Measurements from ENCODE around the gene ETF1.

The ETF1 gene

GRCh38 chr5:138564242-138564641 is 21.2 kb upstream of the ETF1 start:
- DNase-seq (ENCODE audit: extremely low read depth, low read depth) = no peak
- H3K4me3 ChIP-seq (replicated peaks; ENCODE audit: low read depth, low read length) = no peak overlapping the region
- no peak for TF ChIP-seq CTCF (IDR thresholded peaks at IDR 0.05; ENCODE audit: low read depth, low read length, missing control alignments)

- no peak overlapping the region for H3K4me3 ChIP-seq (replicated peaks; ENCODE audit: low read depth, low read length)
- TF ChIP-seq CTCF (IDR thresholded peaks at IDR 0.05; ENCODE audit: low read depth, low read length, missing control alignments) = no peak
- no peak for DNase-seq (ENCODE audit: extremely low read depth, low read depth)
Measured at GRCh38 chr5:138563340-138564118, 20.5 kb upstream of the ETF1 start.

- no peak for DNase-seq (ENCODE audit: extremely low read depth, low read depth)
- no peak overlapping the region for H3K4me3 ChIP-seq (replicated peaks; ENCODE audit: low read depth, low read length)
- no peak for TF ChIP-seq CTCF (IDR thresholded peaks at IDR 0.05; ENCODE audit: low read depth, low read length, missing control alignments)
Measured at GRCh38 chr5:138560971-138561370, 17.9 kb upstream of the ETF1 start.

GRCh38 chr5:138559937-138560336 is 16.9 kb upstream of the ETF1 start:
- no peak for DNase-seq (ENCODE audit: extremely low read depth, low read depth)
- no peak overlapping the region for H3K4me3 ChIP-seq (replicated peaks; ENCODE audit: low read depth, low read length)
- TF ChIP-seq CTCF (IDR thresholded peaks at IDR 0.05; ENCODE audit: low read depth, low read length, missing control alignments) = no peak

DNA sequence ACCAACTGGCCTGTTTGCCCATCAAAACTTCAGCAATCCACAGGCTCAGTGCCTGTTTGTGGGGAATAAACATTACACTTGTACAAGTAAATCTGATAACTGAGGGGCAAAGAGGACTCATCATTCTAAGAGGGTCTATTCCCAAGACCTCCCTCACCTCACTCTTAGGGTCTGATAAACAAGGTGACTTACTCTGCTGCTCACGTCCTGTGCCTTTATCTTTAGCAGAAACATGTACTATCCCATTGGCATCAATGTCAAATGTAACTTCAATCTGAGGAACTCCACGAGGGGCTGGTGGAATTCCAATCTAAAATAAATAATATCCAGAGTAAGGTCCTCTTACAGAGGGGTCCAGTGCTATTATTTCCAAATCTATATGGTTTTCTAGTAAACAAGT is 14.6 kb upstream of the ETF1 start:
- H3K4me3 ChIP-seq (replicated peaks; ENCODE audit: low read depth, low read length) = no peak overlapping the region
- TF ChIP-seq CTCF (IDR thresholded peaks at IDR 0.05; ENCODE audit: low read depth, low read length, missing control alignments) = no peak
- no peak for DNase-seq (ENCODE audit: extremely low read depth, low read depth)

DNA sequence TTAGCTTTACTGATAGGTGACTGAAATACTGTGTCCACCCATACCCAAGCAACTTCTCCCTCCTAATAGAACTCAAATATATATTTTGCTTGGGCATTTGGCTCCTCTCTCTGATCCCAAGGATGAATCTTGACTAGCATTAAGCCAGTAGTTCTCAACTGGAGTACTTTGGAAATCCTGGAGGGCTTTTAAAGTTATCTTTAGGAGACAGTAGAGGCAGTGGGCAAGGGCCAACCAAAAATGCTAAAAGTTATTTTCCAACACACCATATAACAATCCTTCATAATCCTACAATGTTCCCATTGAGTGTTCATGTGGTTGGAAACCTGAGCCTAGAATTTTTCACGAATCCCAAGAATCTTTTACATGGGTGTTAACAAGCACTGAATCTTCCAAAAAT is 11.1 kb upstream of the ETF1 start:
- DNase-seq (ENCODE audit: extremely low read depth, low read depth) = no peak
- no peak overlapping the region for H3K4me3 ChIP-seq (replicated peaks; ENCODE audit: low read depth, low read length)
- TF ChIP-seq CTCF (IDR thresholded peaks at IDR 0.05; ENCODE audit: low read depth, low read length, missing control alignments) = no peak

Data from HFF-Myc (cell line).